Sigmoid colon (tissue), 7 donors: ENCODE data around the gene MED28. TPM values are rescaled to one million over a fixed set of nuclear protein-coding genes. Genes with fewer than 3 reads are reported as not detected.
A peak's percentile ranks its signal among the peaks of the same experiment; 100 is the strongest.

Source experiments
- DNase-seq: peaks from one replicate; pipeline ENCODE4 v3.0.0-alpha.2; 2019
- H3K27ac ChIP-seq, 4 donors: fragments of 200-600 bp; sonication (generic); one replicate each; pipeline ENCODE4 v1.5.1; 2016 to 2019; ENCODE audit warnings: mild to moderate bottlenecking in 1 of 4
- H3K27me3 ChIP-seq, 3 donors: fragments of 200-600 bp; sonication (generic); one replicate each; pipeline ENCODE4 v1.5.1; 2019; ENCODE audit warnings: mild to moderate bottlenecking in 1 of 3
- H3K36me3 ChIP-seq, 4 donors: fragments of 200-600 bp; sonication (generic); one replicate each; pipeline ENCODE4 v1.5.1; 2016 to 2019
- H3K4me1 ChIP-seq, 4 donors: fragments of 200-600 bp; sonication (generic); one replicate each; pipeline ENCODE4 v1.5.1; 2017 to 2019
- H3K4me3 ChIP-seq, 4 donors: fragments of 200-600 bp; sonication (generic); one replicate each; pipeline ENCODE4 v1.5.1; 2017 to 2019; ENCODE audit warnings: mild to moderate bottlenecking in 2 of 4, moderate library complexity in 1 of 4
- H3K9me3 ChIP-seq, 4 donors: fragments of 200-600 bp in 3 of 4; sonication (generic) in 3 of 4; one replicate each; pipeline versions ENCODE4 v1.5.1 to v1.6.1; 2013 to 2019
- CTCF ChIP-seq, 4 experiments: fragments of 450-650 bp in 3 of 4; fragments of 200-600 bp in 1 of 4; IDR thresholded peaks; one replicate each; pipeline ENCODE4 v1.5.1; 2016 to 2019; ENCODE audit warnings: antibody characterized with exemption in 4 of 4, mild to moderate bottlenecking in 3 of 4, moderate library complexity in 2 of 4
- EP300 ChIP-seq, 4 donors: sonication (generic); formaldehyde crosslinking; IDR thresholded peaks; one replicate each; pipeline ENCODE4 v1.6.1; 2017; ENCODE audit warnings: antibody characterized with exemption in 4 of 4
- POLR2A ChIP-seq, 2 donors: fragments of 450-650 bp; IDR thresholded peaks; one replicate each; pipeline ENCODE4 v1.6.1; 2016; ENCODE audit warnings: antibody characterized with exemption in 2 of 2, mild to moderate bottlenecking in 2 of 2, moderate library complexity in 2 of 2
- POLR2AphosphoS5 ChIP-seq, 4 donors: sonication (generic); formaldehyde crosslinking; IDR thresholded peaks; one replicate each; pipeline ENCODE4 v1.6.1; 2017; ENCODE audit warnings: antibody characterized with exemption in 4 of 4
- WGBS, 2 donors: extraction: QIAGEN DNeasy Blood & Tissue Kit; methylation state at CpG; one replicate each; pipeline ENCODE4 v1.1.7; 2013; 5-methylcytosine and 5-hydroxymethylcytosine counted together
- intact Hi-C: fragments of 100-400 bp; cut with DNase I; formaldehyde crosslinking; loops from one replicate; pipeline ENCODE4 v1.15.1; 2023
- polyA plus RNA-seq, 3 donors: library from polyadenylated mRNA; stranded (reverse); fragments of 200-250 nt; gene quantifications; one replicate each; pipeline ENCODE4 v1.2.3, GENCODE V29; 2013
- total RNA-seq, 4 donors: library from RNA; depleted of rRNA; stranded (reverse); fragments of >200 nt; gene quantifications; one replicate each; pipeline ENCODE4 v1.1.0, GENCODE V29; 2016
- donor health status: healthy with polysubstance abuse.
- donor health status: Bipolar disorder and iron deficiency.
- donor health status: healthy.

Gene MED28
- total and polyA plus RNA-seq, 7 donors, result 8.4 to 24.0 (median 17.1) TPM

- H3K27me3 ChIP-seq, result no peaks in the 10 kb centered on the region
- H3K27ac ChIP-seq, result peak within 1 kb of the TSS; percentile 95 to 99 (median 98)
- peaks cover 0 to 33% (median 28%) of the 10 kb centered on the region in 4 donors for H3K4me1 ChIP-seq
- intact Hi-C loops, result loop anchor here (1.0 to 2.0 kb wide), 3 partner anchors 37 to 233 kb away; partner anchors contain the start of genes DCAF16, MED28, NCAPG and QDPR
- peak within 1 kb of the TSS; percentile 92 to 96 (median 93) for H3K4me3 ChIP-seq
- DNase-seq, result peak; percentile 99
- TF ChIP-seq EP300 (IDR thresholded peaks at IDR 0.05), result no peak
- peak; percentile 83 to 89 for TF ChIP-seq POLR2A (IDR thresholded peaks at IDR 0.05)
- TF ChIP-seq POLR2AphosphoS5 (IDR thresholded peaks at IDR 0.05), result peak; percentile 85 to 98 (median 97)
- no peak for TF ChIP-seq CTCF (IDR thresholded peaks at IDR 0.05)
- H3K36me3 ChIP-seq, result peaks cover 0 to 7% (median 3%) of the 10 kb centered on the region in 4 donors
- WGBS, 2 donors, result 0 to 1% methylated on average over 91 of the region's 91 CpGs
- H3K9me3 ChIP-seq, result no peaks in the 10 kb centered on the region
Measured at GRCh38 chr4:17576932-17577664, 37.3 kb upstream of the MED28 start, which contains the start of gene LAP3. Gene LAP3 (plus strand): TSS chr4:17577198. CDS start chr4:17577466, 268 bp downstream.

GRCh38 chr4:17577665-17578481 lies 36.6 kb upstream of the MED28 start:
- 2 to 4% methylated on average over 33 of the region's 33 CpGs for WGBS, 2 donors
- intact Hi-C loops, result loop anchor here (1.0 to 2.0 kb wide), 3 partner anchors 36 to 232 kb away; partner anchors contain the start of genes DCAF16, MED28, NCAPG and QDPR
- H3K9me3 ChIP-seq, result no peaks in the 10 kb centered on the region

GRCh38 chr4:17578482-17578891 lies 36.0 kb upstream of the MED28 start:
- no peak for TF ChIP-seq CTCF (IDR thresholded peaks at IDR 0.05)
- no peak for TF ChIP-seq POLR2A (IDR thresholded peaks at IDR 0.05)
- no peak for TF ChIP-seq EP300 (IDR thresholded peaks at IDR 0.05)
- no peak for TF ChIP-seq POLR2AphosphoS5 (IDR thresholded peaks at IDR 0.05)
- Histone ChIP-seq H3K9me3 (no peaks in the 10 kb centered on the region), H3K4me3 (peak overlapping the region in 3 of 4 donors; percentile 93 to 96 (median 93)), H3K4me1 (peaks cover 0 to 33% (median 28%) of the 10 kb centered on the region in 4 donors), H3K36me3 (peaks cover 4 to 21% (median 11%) of the 10 kb centered on the region in 4 donors), H3K27me3 (no peaks in the 10 kb centered on the region), H3K27ac (peak overlapping the region; percentile 95 to 99 (median 98))
- DNase-seq, result no peak
- intact Hi-C loops, result no loop called here
- WGBS, 2 donors, result 25 to 27% methylated on average over 6 of the region's 6 CpGs

More at GRCh38 chr4:17577665-17578481, 36.6 kb upstream of the MED28 start:
- no peak for TF ChIP-seq POLR2AphosphoS5 (IDR thresholded peaks at IDR 0.05)
- TF ChIP-seq POLR2A (IDR thresholded peaks at IDR 0.05), result no peak
- no peak for TF ChIP-seq EP300 (IDR thresholded peaks at IDR 0.05)
- no peak for TF ChIP-seq CTCF (IDR thresholded peaks at IDR 0.05)
- Histone ChIP-seq H3K27me3 (no peaks in the 10 kb centered on the region), H3K4me3 (peak overlapping the region; percentile 92 to 96 (median 93)), H3K4me1 (peaks cover 0 to 33% (median 28%) of the 10 kb centered on the region in 4 donors), H3K27ac (peak overlapping the region; percentile 95 to 99 (median 98)), H3K36me3 (peaks cover 0 to 15% (median 6%) of the 10 kb centered on the region in 4 donors)
- peak; percentile 83 for DNase-seq

GRCh38 chr4:17580969-17581368 lies 33.5 kb upstream of the MED28 start:
- no peak overlapping the region for H3K4me3 ChIP-seq
- H3K4me1 ChIP-seq, result peaks cover 0 to 33% (median 28%) of the 10 kb centered on the region in 4 donors
- WGBS, 2 donors, result 73 to 83% methylated on average over 7 of the region's 7 CpGs
- no peaks in the 10 kb centered on the region for H3K9me3 ChIP-seq
- peak overlapping the region in 1 of 4 donors; percentile 16 for H3K27ac ChIP-seq
- TF ChIP-seq POLR2AphosphoS5 (IDR thresholded peaks at IDR 0.05) (no peak), POLR2A (IDR thresholded peaks at IDR 0.05) (no peak), CTCF (IDR thresholded peaks at IDR 0.05) (no peak), EP300 (IDR thresholded peaks at IDR 0.05) (no peak)
- peaks cover 20 to 46% (median 33%) of the 10 kb centered on the region in 4 donors for H3K36me3 ChIP-seq
- intact Hi-C loops, result no loop called here
- H3K27me3 ChIP-seq, result no peaks in the 10 kb centered on the region
- no peak for DNase-seq
